Osteoblast (primary cell): ENCODE measurements around the gene ANKS1B. TPM values are rescaled to one million over a fixed set of nuclear protein-coding genes. Genes with fewer than 3 reads are reported as not detected.
A peak's percentile ranks its signal among the peaks of the same experiment; 100 is the strongest.

ENCODE experiments used
- DNase-seq: peaks from one replicate; pipeline ENCODE4 v3.0.0; 2011; ENCODE audit warnings: low spot score, mixed read lengths; ENCODE audit not compliant: insufficient read length; ENCODE audit errors: missing footprints
- H2AFZ ChIP-seq: 2 replicates; pipeline ENCODE4 v1.6.0; 2011; ENCODE audit warnings: mild to moderate bottlenecking, low read length
- H3K27ac ChIP-seq: 2 replicates; pipeline ENCODE4 v1.5.1; 2011; ENCODE audit warnings: mild to moderate bottlenecking, low read depth, low read length, moderate library complexity
- H3K27me3 ChIP-seq: 2 replicates; pipeline ENCODE4 v1.6.0; 2012; ENCODE audit warnings: mild to moderate bottlenecking, control low read depth, inconsistent platforms, low read length, moderate library complexity; ENCODE audit not compliant: insufficient read depth
- H3K36me3 ChIP-seq: 2 replicates; pipeline ENCODE4 v1.5.1; 2011; ENCODE audit warnings: mild to moderate bottlenecking, low read length, control low read depth, moderate library complexity; ENCODE audit not compliant: insufficient read depth
- H3K4me1 ChIP-seq: 2 replicates; pipeline ENCODE4 v1.5.1; 2011; ENCODE audit warnings: mild to moderate bottlenecking, low read length, control low read depth, moderate library complexity; ENCODE audit not compliant: insufficient read depth
- H3K4me2 ChIP-seq: 2 replicates; pipeline ENCODE4 v1.6.0; 2011; ENCODE audit warnings: mild to moderate bottlenecking, low read length; ENCODE audit not compliant: insufficient read depth
- H3K4me3 ChIP-seq: fragments of 200-600 bp; sonication (generic); 3 replicates; pipeline ENCODE4 v1.5.1; 2012; ENCODE audit warnings: mild to moderate bottlenecking, low read length, inconsistent platforms; ENCODE audit not compliant: insufficient read depth
- H3K79me2 ChIP-seq: 2 replicates; pipeline ENCODE4 v1.6.0; 2012; ENCODE audit warnings: mild to moderate bottlenecking, low read length, control low read depth, inconsistent platforms; ENCODE audit not compliant: insufficient read depth
- H3K9me3 ChIP-seq: 2 replicates; pipeline ENCODE4 v1.5.1; 2011; ENCODE audit warnings: low read depth, low read length, control low read depth
- H4K20me1 ChIP-seq: 2 replicates; pipeline ENCODE4 v1.6.0; 2012; ENCODE audit warnings: mild to moderate bottlenecking, low read length, control low read depth; ENCODE audit not compliant: insufficient read depth
- total RNA-seq: library from RNA; depleted of rRNA; stranded (reverse); fragments of >200 nt; gene quantifications from 2 replicates; pipeline ENCODE4 v1.2.3, GENCODE V29; 2012
- TF ChIP-seq, protein P1 (sequence below): IDR thresholded peaks from 2 replicates; pipeline ENCODE4 v1.5.1; 2011; ENCODE audit warnings: mild to moderate bottlenecking, low read depth, low read length, moderate library complexity; ENCODE audit errors: extremely low read depth

ANKS1B gene
- total RNA-seq, 1 donor: 2.2 TPM

DNA sequence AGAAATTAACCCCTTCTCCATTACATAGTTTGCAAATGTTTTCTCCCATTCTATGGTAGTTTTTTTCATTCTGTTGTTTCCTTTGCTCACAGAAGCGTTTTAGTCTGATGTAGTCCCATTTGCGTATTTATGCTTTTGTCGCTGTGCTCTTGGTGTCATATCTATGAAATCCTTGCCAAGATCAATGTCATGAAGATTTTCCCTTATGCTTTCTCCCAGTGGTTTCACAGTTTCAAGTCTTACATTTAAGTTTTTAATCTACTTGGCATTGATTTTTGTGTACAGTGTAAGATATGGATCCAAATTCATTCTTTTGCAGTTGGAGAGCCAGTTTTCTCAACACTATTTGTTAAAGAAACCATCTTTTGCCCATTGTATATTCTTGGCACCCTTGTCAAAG, 982.0 kb downstream of the ANKS1B start:
- H3K27ac ChIP-seq: no peak overlapping the region
- TF ChIP-seq, protein P1, sequence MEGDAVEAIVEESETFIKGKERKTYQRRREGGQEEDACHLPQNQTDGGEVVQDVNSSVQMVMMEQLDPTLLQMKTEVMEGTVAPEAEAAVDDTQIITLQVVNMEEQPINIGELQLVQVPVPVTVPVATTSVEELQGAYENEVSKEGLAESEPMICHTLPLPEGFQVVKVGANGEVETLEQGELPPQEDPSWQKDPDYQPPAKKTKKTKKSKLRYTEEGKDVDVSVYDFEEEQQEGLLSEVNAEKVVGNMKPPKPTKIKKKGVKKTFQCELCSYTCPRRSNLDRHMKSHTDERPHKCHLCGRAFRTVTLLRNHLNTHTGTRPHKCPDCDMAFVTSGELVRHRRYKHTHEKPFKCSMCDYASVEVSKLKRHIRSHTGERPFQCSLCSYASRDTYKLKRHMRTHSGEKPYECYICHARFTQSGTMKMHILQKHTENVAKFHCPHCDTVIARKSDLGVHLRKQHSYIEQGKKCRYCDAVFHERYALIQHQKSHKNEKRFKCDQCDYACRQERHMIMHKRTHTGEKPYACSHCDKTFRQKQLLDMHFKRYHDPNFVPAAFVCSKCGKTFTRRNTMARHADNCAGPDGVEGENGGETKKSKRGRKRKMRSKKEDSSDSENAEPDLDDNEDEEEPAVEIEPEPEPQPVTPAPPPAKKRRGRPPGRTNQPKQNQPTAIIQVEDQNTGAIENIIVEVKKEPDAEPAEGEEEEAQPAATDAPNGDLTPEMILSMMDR: no peak
- H3K79me2 ChIP-seq: no peaks in the 10 kb centered on the region
- H2AFZ ChIP-seq: no peak overlapping the region
- H4K20me1 ChIP-seq: no peaks in the 10 kb centered on the region
- H3K4me1 ChIP-seq: no peaks in the 10 kb centered on the region
- no peak overlapping the region for H3K4me2 ChIP-seq
- DNase-seq: no peak
- H3K9me3 ChIP-seq: no peaks in the 10 kb centered on the region
- no peaks in the 10 kb centered on the region for H3K36me3 ChIP-seq
- H3K4me3 ChIP-seq: no peak overlapping the region
- H3K27me3 ChIP-seq: no peaks in the 10 kb centered on the region

DNA sequence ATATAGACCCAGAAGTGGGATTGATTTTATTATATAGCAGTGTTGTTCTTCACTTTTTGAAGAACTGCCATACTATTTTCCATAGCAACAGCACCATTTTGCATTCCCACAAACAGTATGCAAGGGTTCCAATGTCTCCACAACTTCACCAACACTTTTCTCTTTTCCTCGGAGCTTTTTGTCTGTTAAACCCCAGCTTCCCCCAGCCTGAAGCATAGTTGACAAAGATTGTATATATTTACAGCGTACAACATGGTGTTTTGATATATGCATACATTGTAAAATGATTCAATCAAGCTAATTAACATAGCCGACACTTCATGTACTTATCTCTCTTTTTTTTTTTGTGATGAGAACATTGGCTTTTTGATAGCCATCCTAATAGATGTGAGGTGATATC, 982.6 kb downstream of the ANKS1B start:
- DNase-seq: no peak
- H3K4me1 ChIP-seq: no peaks in the 10 kb centered on the region
- H3K4me3 ChIP-seq: no peak overlapping the region
- no peaks in the 10 kb centered on the region for H3K27me3 ChIP-seq
- no peaks in the 10 kb centered on the region for H3K79me2 ChIP-seq
- no peak overlapping the region for H3K27ac ChIP-seq
- H3K36me3 ChIP-seq: no peaks in the 10 kb centered on the region
- H4K20me1 ChIP-seq: no peaks in the 10 kb centered on the region
- no peak overlapping the region for H3K4me2 ChIP-seq
- no peak overlapping the region for H2AFZ ChIP-seq
- no peaks in the 10 kb centered on the region for H3K9me3 ChIP-seq
- TF ChIP-seq, protein P1: no peak

DNA sequence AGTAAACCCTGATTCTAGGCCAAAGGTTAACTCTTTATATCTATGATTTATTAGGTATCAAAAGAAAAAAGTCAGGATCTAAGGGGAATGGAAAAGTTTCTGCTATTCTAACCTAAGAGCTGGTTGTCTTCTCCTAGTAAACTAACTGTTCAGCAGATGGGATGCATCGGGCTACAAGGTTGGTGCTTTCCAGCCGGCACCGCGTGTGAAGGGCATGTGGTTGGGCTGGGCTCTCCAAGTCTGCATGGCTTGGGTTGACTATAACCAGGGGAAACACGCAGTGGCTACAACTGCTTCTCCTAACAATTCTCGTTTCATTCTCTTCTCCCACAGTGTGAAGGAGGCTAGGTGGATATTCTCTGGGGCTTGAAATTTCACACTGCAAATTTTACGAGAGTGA, 985.2 kb downstream of the ANKS1B start:
- Histone ChIP-seq H3K9me3 (no peaks in the 10 kb centered on the region), H3K4me2 (no peak overlapping the region), H3K27me3 (no peaks in the 10 kb centered on the region), H3K4me3 (no peak overlapping the region), H4K20me1 (no peaks in the 10 kb centered on the region), H3K4me1 (no peaks in the 10 kb centered on the region), H3K36me3 (no peaks in the 10 kb centered on the region), H3K27ac (no peak overlapping the region), H3K79me2 (no peaks in the 10 kb centered on the region), H2AFZ (no peak overlapping the region)
- no peak for DNase-seq
- TF ChIP-seq, protein P1: no peak

DNA sequence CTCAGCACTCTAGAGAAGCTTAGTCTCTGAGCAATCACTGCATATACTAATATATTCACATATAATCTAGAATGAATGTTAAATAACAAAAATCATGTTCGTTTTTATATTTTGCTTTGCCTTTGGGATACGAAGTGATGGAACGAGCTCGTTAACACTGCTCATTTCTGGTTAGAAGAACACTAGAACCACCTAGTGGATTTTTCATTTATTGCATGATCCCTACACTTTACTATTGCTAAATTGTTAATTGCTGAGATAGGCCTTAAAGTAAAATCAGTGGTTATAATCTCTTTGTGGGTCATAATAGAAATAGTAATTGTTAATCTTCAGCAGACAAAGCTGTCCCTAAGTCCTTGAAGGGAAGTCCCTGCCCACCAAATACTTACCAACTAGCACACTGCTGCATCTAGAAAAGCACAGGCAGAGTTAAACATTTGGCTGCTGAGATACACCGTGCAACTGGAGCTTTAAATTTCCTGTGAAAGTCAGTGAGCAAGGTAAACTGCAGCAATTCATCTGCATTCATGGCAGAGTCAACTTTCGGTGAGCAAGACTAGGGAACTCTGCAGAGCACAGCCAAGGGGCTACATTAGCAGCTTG, 985.9 kb downstream of the ANKS1B start:
- no peaks in the 10 kb centered on the region for H3K79me2 ChIP-seq
- DNase-seq: peak; percentile 81
- H2AFZ ChIP-seq: no peak overlapping the region
- no peaks in the 10 kb centered on the region for H3K9me3 ChIP-seq
- TF ChIP-seq, protein P1: peak; percentile 69
- no peaks in the 10 kb centered on the region for H3K36me3 ChIP-seq
- no peaks in the 10 kb centered on the region for H3K4me1 ChIP-seq
- H4K20me1 ChIP-seq: no peaks in the 10 kb centered on the region
- peak overlapping the region; percentile 7 for H3K4me2 ChIP-seq
- no peak overlapping the region for H3K4me3 ChIP-seq
- H3K27ac ChIP-seq: no peak overlapping the region
- H3K27me3 ChIP-seq: no peaks in the 10 kb centered on the region
